ENCODE measurements around the gene FCN1.

Gene FCN1

GRCh38 chr9:134950386-134951210 is 32.9 kb upstream of the FCN1 start:
- no peak for DNase-seq

- DNase-seq = no peak
These were observed 32.1 kb upstream of the FCN1 start for GRCh38 chr9:134949681-134950385.

- no peak for DNase-seq
These were observed 30.4 kb upstream of the FCN1 start for GRCh38 chr9:134948149-134948548.

- no peak for DNase-seq
These were observed 29.7 kb upstream of the FCN1 start for GRCh38 chr9:134947265-134947955.

- DNase-seq = no peak
These were observed 29.0 kb upstream of the FCN1 start for GRCh38 chr9:134946663-134947062.

GRCh38 chr9:134945509-134946275 is 28.0 kb upstream of the FCN1 start:
- no peak for DNase-seq

- DNase-seq = no peak
These were observed 27.2 kb upstream of the FCN1 start for GRCh38 chr9:134944916-134945315.

- DNase-seq = no peak
These were observed 26.7 kb upstream of the FCN1 start for GRCh38 chr9:134944351-134944802.

GRCh38 chr9:134943836-134944235 is 26.1 kb upstream of the FCN1 start:
- no peak for DNase-seq

- no peak for DNase-seq
These were observed 25.7 kb upstream of the FCN1 start for GRCh38 chr9:134943411-134943810.

- DNase-seq = no peak
These were observed 25.1 kb upstream of the FCN1 start for GRCh38 chr9:134942788-134943184.

- DNase-seq = no peak
These were observed 24.5 kb upstream of the FCN1 start for GRCh38 chr9:134942011-134942787.

- DNase-seq = no peak
These were observed 22.8 kb upstream of the FCN1 start for GRCh38 chr9:134940236-134941208.

GRCh38 chr9:134939836-134940235 is 22.1 kb upstream of the FCN1 start:
- DNase-seq = no peak

GRCh38 chr9:134939080-134939733 is 21.5 kb upstream of the FCN1 start:
- DNase-seq = no peak

GRCh38 chr9:134938346-134939079 is 20.8 kb upstream of the FCN1 start:
- no peak for DNase-seq

- DNase-seq = no peak
These were observed 20.0 kb upstream of the FCN1 start for GRCh38 chr9:134937566-134938345.

GRCh38 chr9:134937164-134937555 is 19.4 kb upstream of the FCN1 start:
- no peak for DNase-seq

All from NCI-H2081 (cell line).